ENCODE data around the gene ABLIM2. TPM values are rescaled to one million over a fixed set of nuclear protein-coding genes. Genes with fewer than 3 reads are reported as not detected.

Gene ABLIM2
- total and polyA plus RNA-seq, 10 of the 15 experiments (the other 5 are each of a cell fraction or from before 2014, with no cell fraction given), result 0.03 to 0.15 (median 0.05) TPM; not detected in 7

DNA sequence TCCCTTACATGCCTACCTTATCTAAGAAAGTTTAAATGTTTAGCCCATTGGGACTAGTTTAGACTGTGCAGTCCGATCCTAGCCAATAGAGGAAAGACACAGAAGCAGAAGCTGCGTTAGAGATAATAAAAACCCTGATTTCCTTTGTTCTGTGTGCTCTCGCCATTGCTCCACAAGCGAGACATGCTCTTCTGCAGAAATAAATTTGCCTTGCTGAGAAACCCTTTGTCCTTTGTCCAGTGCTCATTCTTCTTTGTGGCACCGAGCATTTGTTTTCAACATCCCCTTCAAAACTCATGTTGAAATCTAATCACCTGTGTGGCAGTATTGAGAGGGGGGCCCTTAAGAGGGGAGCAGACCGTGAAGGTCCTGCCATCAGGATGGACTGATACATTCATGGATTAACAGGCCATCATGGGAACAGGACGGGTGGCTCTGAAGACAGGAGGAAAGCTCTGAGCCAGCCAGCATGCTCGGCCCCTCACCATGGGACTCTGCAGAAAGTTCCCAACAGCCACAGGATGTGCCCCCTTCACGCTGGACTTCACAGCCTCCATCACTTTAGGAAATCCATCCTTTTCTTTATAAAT, 94.5 kb downstream of the ABLIM2 start:
- DNase-seq (ENCODE audit: low read depth, low spot score) (no peak), FAIRE-seq (no peak), ATAC-seq (no peak)
- no peaks in the 10 kb centered on the region for H3K4me1 ChIP-seq (ENCODE audit: control insufficient read depth, insufficient read depth, low read length)
- peaks cover 10% of the 10 kb centered on the region; the same call in 2 of the 3 replicates for H3K9me3 ChIP-seq (replicated peaks; ENCODE audit: control insufficient read depth, insufficient read depth, low read length)
- ChIA-PET RAD21 (ENCODE audit: unreplicated experiment) (no interaction called here), CTCF (no interaction called here), SMC1A (ENCODE audit: uncharacterized antibody, unreplicated experiment) (no interaction called here), POLR2A (no interaction called here)
- no peak overlapping the region for H3K9ac ChIP-seq (ENCODE audit: control insufficient read depth, insufficient read depth, low read length)
- H2AFZ ChIP-seq (ENCODE audit: control insufficient read depth, low read depth, low read length), result no peak overlapping the region
- BruUV-seq (replicated peaks), result no TSS peak
- in situ Hi-C loops (cut with MboI) (no loop called here), intact Hi-C loops (cut with micrococcal nuclease; ENCODE audit: unreplicated experiment) (no loop called here)
- H3K27me3 ChIP-seq (replicated peaks in 1 of 2; ENCODE audit: control insufficient read depth in 2 of 2, insufficient read depth in 2 of 2, low read length in 1 of 2), result no peaks in the 10 kb centered on the region
- no peak overlapping the region for H3K4me3 ChIP-seq
- H3K79me2 ChIP-seq (ENCODE audit: control insufficient read depth, insufficient read depth, low read length), result no peaks in the 10 kb centered on the region
- H3K4me2 ChIP-seq (ENCODE audit: control insufficient read depth, insufficient read depth), result no peak overlapping the region
- WGBS (ENCODE audit: insufficient coverage, insufficient replicate concordance, low lambda C conversion rate, missing lambda C conversion rate), result 27% methylated on average over 9 of the region's 9 CpGs
- H3K27ac ChIP-seq (ENCODE audit: control insufficient read depth, insufficient read depth), result no peak overlapping the region
- no peaks in the 10 kb centered on the region for H3K36me3 ChIP-seq (ENCODE audit: control insufficient read depth in 2 of 2, insufficient read depth in 2 of 2, low read length in 1 of 2)
- no peaks in the 10 kb centered on the region for H4K20me1 ChIP-seq (ENCODE audit: control insufficient read depth, insufficient read depth)
- TF ChIP-seq CHD2 (IDR thresholded peaks at IDR 0.05; ENCODE audit: borderline replicate concordance, low read depth, low read length) (no peak), EED (IDR thresholded peaks at IDR 0.05; ENCODE audit: low read depth) (no peak), STAT3 (IDR thresholded peaks at IDR 0.05; ENCODE audit: low read depth, low read length) (no peak), TCF3 (IDR thresholded peaks at IDR 0.05; ENCODE audit: borderline replicate concordance, insufficient read depth, low read depth, low read length) (no peak), IKZF2 (IDR thresholded peaks at IDR 0.05) (no peak), CREB1 (IDR thresholded peaks at IDR 0.05; ENCODE audit: low read depth) (no peak), STAT1 (conservative IDR thresholded peaks at IDR 0.05) (no peak)
- TF ChIP-seq, protein P1, sequence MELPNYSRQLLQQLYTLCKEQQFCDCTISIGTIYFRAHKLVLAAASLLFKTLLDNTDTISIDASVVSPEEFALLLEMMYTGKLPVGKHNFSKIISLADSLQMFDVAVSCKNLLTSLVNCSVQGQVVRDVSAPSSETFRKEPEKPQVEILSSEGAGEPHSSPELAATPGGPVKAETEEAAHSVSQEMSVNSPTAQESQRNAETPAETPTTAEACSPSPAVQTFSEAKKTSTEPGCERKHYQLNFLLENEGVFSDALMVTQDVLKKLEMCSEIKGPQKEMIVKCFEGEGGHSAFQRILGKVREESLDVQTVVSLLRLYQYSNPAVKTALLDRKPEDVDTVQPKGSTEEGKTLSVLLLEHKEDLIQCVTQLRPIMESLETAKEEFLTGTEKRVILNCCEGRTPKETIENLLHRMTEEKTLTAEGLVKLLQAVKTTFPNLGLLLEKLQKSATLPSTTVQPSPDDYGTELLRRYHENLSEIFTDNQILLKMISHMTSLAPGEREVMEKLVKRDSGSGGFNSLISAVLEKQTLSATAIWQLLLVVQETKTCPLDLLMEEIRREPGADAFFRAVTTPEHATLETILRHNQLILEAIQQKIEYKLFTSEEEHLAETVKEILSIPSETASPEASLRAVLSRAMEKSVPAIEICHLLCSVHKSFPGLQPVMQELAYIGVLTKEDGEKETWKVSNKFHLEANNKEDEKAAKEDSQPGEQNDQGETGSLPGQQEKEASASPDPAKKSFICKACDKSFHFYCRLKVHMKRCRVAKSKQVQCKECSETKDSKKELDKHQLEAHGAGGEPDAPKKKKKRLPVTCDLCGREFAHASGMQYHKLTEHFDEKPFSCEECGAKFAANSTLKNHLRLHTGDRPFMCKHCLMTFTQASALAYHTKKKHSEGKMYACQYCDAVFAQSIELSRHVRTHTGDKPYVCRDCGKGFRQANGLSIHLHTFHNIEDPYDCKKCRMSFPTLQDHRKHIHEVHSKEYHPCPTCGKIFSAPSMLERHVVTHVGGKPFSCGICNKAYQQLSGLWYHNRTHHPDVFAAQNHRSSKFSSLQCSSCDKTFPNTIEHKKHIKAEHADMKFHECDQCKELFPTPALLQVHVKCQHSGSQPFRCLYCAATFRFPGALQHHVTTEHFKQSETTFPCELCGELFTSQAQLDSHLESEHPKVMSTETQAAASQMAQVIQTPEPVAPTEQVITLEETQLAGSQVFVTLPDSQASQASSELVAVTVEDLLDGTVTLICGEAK (IDR thresholded peaks at IDR 0.05; ENCODE audit: borderline replicate concordance), result no peak
- TF ChIP-seq, protein P2, sequence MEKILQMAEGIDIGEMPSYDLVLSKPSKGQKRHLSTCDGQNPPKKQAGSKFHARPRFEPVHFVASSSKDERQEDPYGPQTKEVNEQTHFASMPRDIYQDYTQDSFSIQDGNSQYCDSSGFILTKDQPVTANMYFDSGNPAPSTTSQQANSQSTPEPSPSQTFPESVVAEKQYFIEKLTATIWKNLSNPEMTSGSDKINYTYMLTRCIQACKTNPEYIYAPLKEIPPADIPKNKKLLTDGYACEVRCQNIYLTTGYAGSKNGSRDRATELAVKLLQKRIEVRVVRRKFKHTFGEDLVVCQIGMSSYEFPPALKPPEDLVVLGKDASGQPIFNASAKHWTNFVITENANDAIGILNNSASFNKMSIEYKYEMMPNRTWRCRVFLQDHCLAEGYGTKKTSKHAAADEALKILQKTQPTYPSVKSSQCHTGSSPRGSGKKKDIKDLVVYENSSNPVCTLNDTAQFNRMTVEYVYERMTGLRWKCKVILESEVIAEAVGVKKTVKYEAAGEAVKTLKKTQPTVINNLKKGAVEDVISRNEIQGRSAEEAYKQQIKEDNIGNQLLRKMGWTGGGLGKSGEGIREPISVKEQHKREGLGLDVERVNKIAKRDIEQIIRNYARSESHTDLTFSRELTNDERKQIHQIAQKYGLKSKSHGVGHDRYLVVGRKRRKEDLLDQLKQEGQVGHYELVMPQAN (conservative IDR thresholded peaks at IDR 0.05), result no peak
- TF ChIP-seq, protein P3, sequence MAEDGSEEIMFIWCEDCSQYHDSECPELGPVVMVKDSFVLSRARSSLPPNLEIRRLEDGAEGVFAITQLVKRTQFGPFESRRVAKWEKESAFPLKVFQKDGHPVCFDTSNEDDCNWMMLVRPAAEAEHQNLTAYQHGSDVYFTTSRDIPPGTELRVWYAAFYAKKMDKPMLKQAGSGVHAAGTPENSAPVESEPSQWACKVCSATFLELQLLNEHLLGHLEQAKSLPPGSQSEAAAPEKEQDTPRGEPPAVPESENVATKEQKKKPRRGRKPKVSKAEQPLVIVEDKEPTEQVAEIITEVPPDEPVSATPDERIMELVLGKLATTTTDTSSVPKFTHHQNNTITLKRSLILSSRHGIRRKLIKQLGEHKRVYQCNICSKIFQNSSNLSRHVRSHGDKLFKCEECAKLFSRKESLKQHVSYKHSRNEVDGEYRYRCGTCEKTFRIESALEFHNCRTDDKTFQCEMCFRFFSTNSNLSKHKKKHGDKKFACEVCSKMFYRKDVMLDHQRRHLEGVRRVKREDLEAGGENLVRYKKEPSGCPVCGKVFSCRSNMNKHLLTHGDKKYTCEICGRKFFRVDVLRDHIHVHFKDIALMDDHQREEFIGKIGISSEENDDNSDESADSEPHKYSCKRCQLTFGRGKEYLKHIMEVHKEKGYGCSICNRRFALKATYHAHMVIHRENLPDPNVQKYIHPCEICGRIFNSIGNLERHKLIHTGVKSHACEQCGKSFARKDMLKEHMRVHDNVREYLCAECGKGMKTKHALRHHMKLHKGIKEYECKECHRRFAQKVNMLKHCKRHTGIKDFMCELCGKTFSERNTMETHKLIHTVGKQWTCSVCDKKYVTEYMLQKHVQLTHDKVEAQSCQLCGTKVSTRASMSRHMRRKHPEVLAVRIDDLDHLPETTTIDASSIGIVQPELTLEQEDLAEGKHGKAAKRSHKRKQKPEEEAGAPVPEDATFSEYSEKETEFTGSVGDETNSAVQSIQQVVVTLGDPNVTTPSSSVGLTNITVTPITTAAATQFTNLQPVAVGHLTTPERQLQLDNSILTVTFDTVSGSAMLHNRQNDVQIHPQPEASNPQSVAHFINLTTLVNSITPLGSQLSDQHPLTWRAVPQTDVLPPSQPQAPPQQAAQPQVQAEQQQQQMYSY (CRISPR knock-in tag; IDR thresholded peaks at IDR 0.05), result no peak
- TF ChIP-seq, protein P4, sequence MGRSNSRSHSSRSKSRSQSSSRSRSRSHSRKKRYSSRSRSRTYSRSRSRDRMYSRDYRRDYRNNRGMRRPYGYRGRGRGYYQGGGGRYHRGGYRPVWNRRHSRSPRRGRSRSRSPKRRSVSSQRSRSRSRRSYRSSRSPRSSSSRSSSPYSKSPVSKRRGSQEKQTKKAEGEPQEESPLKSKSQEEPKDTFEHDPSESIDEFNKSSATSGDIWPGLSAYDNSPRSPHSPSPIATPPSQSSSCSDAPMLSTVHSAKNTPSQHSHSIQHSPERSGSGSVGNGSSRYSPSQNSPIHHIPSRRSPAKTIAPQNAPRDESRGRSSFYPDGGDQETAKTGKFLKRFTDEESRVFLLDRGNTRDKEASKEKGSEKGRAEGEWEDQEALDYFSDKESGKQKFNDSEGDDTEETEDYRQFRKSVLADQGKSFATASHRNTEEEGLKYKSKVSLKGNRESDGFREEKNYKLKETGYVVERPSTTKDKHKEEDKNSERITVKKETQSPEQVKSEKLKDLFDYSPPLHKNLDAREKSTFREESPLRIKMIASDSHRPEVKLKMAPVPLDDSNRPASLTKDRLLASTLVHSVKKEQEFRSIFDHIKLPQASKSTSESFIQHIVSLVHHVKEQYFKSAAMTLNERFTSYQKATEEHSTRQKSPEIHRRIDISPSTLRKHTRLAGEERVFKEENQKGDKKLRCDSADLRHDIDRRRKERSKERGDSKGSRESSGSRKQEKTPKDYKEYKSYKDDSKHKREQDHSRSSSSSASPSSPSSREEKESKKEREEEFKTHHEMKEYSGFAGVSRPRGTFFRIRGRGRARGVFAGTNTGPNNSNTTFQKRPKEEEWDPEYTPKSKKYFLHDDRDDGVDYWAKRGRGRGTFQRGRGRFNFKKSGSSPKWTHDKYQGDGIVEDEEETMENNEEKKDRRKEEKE (IDR thresholded peaks at IDR 0.05), result no peak
